IMR-90 (cell line): ENCODE data around the gene CGNL1. TPM values are rescaled to one million over a fixed set of nuclear protein-coding genes. Genes with fewer than 3 reads are reported as not detected.

Source experiments
- ATAC-seq: fragments of 200-7000 bp; cut with Tn5 transposase; 2 replicates; pipeline ENCODE4 v1.9.1; 2020; ENCODE audit warnings: low read depth, mild to moderate bottlenecking, moderate library complexity
- BruUV-seq: library from RNA; stranded (reverse); fragments of 400-500 nt; replicated peaks from 2 replicates; lab custom pipeline; 2021; lab: Mats Ljungman, UMichigan
- CTCF ChIA-PET: fragments of 300-600 bp; formaldehyde crosslinking; extraction: SDS; loops from one replicate; lab custom pipeline; 2021; ENCODE audit warnings: antibody characterized with exemption; lab: Yijun Ruan, JAX
- POLR2A ChIA-PET: fragments of 300-600 bp; sonication (Branson Sonifier 250); formaldehyde crosslinking; loops from one replicate; lab custom pipeline; 2022; ENCODE audit warnings: antibody characterized with exemption; ENCODE audit not compliant: unreplicated experiment; lab: Charles Lee
- DNase-seq: peaks from one replicate; pipeline ENCODE4 v3.0.0; 2013
- H2AFZ ChIP-seq: replicated peaks from 2 replicates; pipeline ENCODE3; 2013; ENCODE audit warnings: low read length, mild to moderate bottlenecking; ENCODE audit not compliant: poor library complexity
- H2AK5ac ChIP-seq: 2 replicates; pipeline ENCODE4 v1.6.1; 2013; ENCODE audit warnings: low read depth, low read length, inconsistent platforms
- H2AK9ac ChIP-seq: replicated peaks from 2 replicates; pipeline ENCODE3; 2013; ENCODE audit warnings: mild to moderate bottlenecking, low read depth, low read length, moderate library complexity; ENCODE audit not compliant: poor library complexity
- H2BK120ac ChIP-seq: 2 replicates; pipeline ENCODE4 v1.6.1; 2013; ENCODE audit warnings: low read depth, low read length, inconsistent platforms
- H2BK15ac ChIP-seq: 3 replicates; pipeline ENCODE4 v1.6.1; 2013; ENCODE audit warnings: low read depth, low read length, inconsistent platforms
- H2BK20ac ChIP-seq: 2 replicates; pipeline ENCODE4 v1.6.1; 2013; ENCODE audit warnings: low read depth, mild to moderate bottlenecking, inconsistent platforms, low read length, moderate library complexity
- H2BK5ac ChIP-seq: 2 replicates; pipeline ENCODE4 v1.6.1; 2013; ENCODE audit warnings: mild to moderate bottlenecking, low read depth, low read length, inconsistent platforms; ENCODE audit not compliant: poor library complexity, severe bottlenecking
- H3K14ac ChIP-seq: replicated peaks from 2 replicates; pipeline ENCODE4 v1.6.1; 2013; ENCODE audit warnings: low read depth, low read length, inconsistent platforms
- H3K18ac ChIP-seq: 2 replicates; pipeline ENCODE4 v1.6.1; 2013; ENCODE audit warnings: low read depth, low read length, control low read depth
- H3K23ac ChIP-seq: 2 replicates; pipeline ENCODE4 v1.6.1; 2013; ENCODE audit warnings: low read depth, low read length, inconsistent platforms
- H3K27ac ChIP-seq: 2 replicates; pipeline ENCODE4 v1.5.1; 2013; ENCODE audit warnings: mild to moderate bottlenecking, control low read depth, low read length; ENCODE audit not compliant: insufficient read depth
- H3K27me3 ChIP-seq: 2 replicates; pipeline ENCODE4 v1.6.1; 2013; ENCODE audit warnings: low read length; ENCODE audit not compliant: control insufficient read depth, insufficient read depth
- H3K36me3 ChIP-seq: 2 replicates; pipeline ENCODE4 v1.6.1; 2013; ENCODE audit warnings: low read length, mixed read lengths; ENCODE audit not compliant: control insufficient read depth, insufficient read depth
- H3K4ac ChIP-seq: 2 replicates; pipeline ENCODE4 v1.6.1; 2013; ENCODE audit warnings: low read depth, low read length, inconsistent platforms
- H3K4me1 ChIP-seq: 2 replicates; pipeline ENCODE4 v1.6.1; 2013; ENCODE audit warnings: low read length, mixed read lengths; ENCODE audit not compliant: control insufficient read depth, insufficient read depth
- H3K4me2 ChIP-seq: 2 replicates; pipeline ENCODE4 v1.6.1; 2013; ENCODE audit warnings: low read depth, mild to moderate bottlenecking, control low read depth, low read length, moderate library complexity
- H3K4me3 ChIP-seq: 2 replicates; pipeline ENCODE4 v1.5.1; 2013; ENCODE audit warnings: low read depth, mild to moderate bottlenecking, control low read depth, low read length, moderate library complexity; ENCODE audit not compliant: insufficient read depth
- H3K56ac ChIP-seq: 2 replicates; pipeline ENCODE4 v1.6.1; 2013; ENCODE audit warnings: low read length, inconsistent platforms; ENCODE audit not compliant: insufficient read depth; ENCODE audit errors: extremely low read depth
- H3K79me1 ChIP-seq, 2 experiments: 2 replicates each; pipeline ENCODE4 v1.6.1; 2013; ENCODE audit warnings: low read length in 2 of 2, inconsistent platforms in 1 of 2, low read depth in 1 of 2
- H3K9ac ChIP-seq: 2 replicates; pipeline ENCODE4 v1.6.1; 2013; ENCODE audit warnings: low read depth, low read length, control low read depth
- H3K9me1 ChIP-seq: 2 replicates; pipeline ENCODE4 v1.6.1; 2013; ENCODE audit warnings: low read length, inconsistent platforms; ENCODE audit not compliant: insufficient read depth
- H3K9me3 ChIP-seq: 2 replicates; pipeline ENCODE4 v1.6.1; 2013; ENCODE audit warnings: low read length; ENCODE audit not compliant: control insufficient read depth, insufficient read depth
- H4K20me1 ChIP-seq: 2 replicates; pipeline ENCODE4 v1.6.1; 2013; ENCODE audit warnings: low read length, inconsistent platforms; ENCODE audit not compliant: insufficient read depth
- H4K5ac ChIP-seq: 2 replicates; pipeline ENCODE4 v1.6.1; 2013; ENCODE audit warnings: mild to moderate bottlenecking, low read depth, low read length, control low read depth
- H4K8ac ChIP-seq, 2 experiments: 2 replicates each; pipeline ENCODE4 v1.6.1; 2013; ENCODE audit warnings: low read depth in 2 of 2, low read length in 2 of 2, control low read depth in 1 of 2, inconsistent platforms in 1 of 2
- H4K91ac ChIP-seq: 2 replicates; pipeline ENCODE4 v1.6.1; 2013; ENCODE audit warnings: low read depth, low read length, inconsistent platforms; ENCODE audit not compliant: insufficient read depth
- BHLHE40 ChIP-seq: fragments of 150-350 bp; IDR thresholded peaks from 2 replicates; pipeline ENCODE4 v1.6.1; 2016; ENCODE audit warnings: mild to moderate bottlenecking, low read depth, low read length
- CEBPB ChIP-seq: IDR thresholded peaks from 2 replicates; pipeline ENCODE4 v1.6.1; 2012; ENCODE audit warnings: low read depth, low read length, improper control_type of control experiment
- CHD1 ChIP-seq: IDR thresholded peaks from 2 replicates; pipeline ENCODE4 v1.6.1; 2012; ENCODE audit warnings: low read depth, low read length, improper control_type of control experiment
- CTCF ChIP-seq: conservative IDR thresholded peaks from 2 replicates; pipeline ENCODE4 v1.5.1; 2012; ENCODE audit warnings: mild to moderate bottlenecking, low read depth, low read length, improper control_type of control experiment
- FOS ChIP-seq: fragments of 150-350 bp; IDR thresholded peaks from 2 replicates; pipeline ENCODE4 v1.6.1; 2016; ENCODE audit warnings: low read depth, low read length
- MAFK ChIP-seq: IDR thresholded peaks from 2 replicates; pipeline ENCODE4 v1.6.1; 2012; ENCODE audit warnings: low read depth, low read length, improper control_type of control experiment
- MAZ ChIP-seq: IDR thresholded peaks from 2 replicates; pipeline ENCODE4 v1.6.1; 2012; ENCODE audit warnings: low read depth, mild to moderate bottlenecking, low read length, improper control_type of control experiment, moderate library complexity, borderline replicate concordance
- MXI1 ChIP-seq: IDR thresholded peaks from 2 replicates; pipeline ENCODE4 v1.6.1; 2012; ENCODE audit warnings: low read depth, mild to moderate bottlenecking, low read length, moderate library complexity, borderline replicate concordance
- NFE2L2 ChIP-seq: fragments of 150-350 bp; IDR thresholded peaks from 2 replicates; pipeline ENCODE4 v1.6.1; 2016; ENCODE audit warnings: low read depth, mild to moderate bottlenecking, low read length
- POLR2A ChIP-seq: IDR thresholded peaks from 2 replicates; pipeline ENCODE4 v1.6.1; 2012; ENCODE audit warnings: mild to moderate bottlenecking, low read depth, low read length
- RAD21 ChIP-seq: IDR thresholded peaks from 2 replicates; pipeline ENCODE4 v1.6.1; 2012; ENCODE audit warnings: low read length, improper control_type of control experiment
- RCOR1 ChIP-seq: IDR thresholded peaks from 2 replicates; pipeline ENCODE4 v1.6.1; 2012; ENCODE audit warnings: mild to moderate bottlenecking, low read length, improper control_type of control experiment; ENCODE audit not compliant: insufficient replicate concordance
- RFX5 ChIP-seq: IDR thresholded peaks from 2 replicates; pipeline ENCODE4 v1.8.0; 2012; ENCODE audit warnings: low read depth, mild to moderate bottlenecking, low read length, moderate library complexity
- SMC3 ChIP-seq: fragments of 150-350 bp; IDR thresholded peaks from 2 replicates; pipeline ENCODE4 v1.6.1; 2016; ENCODE audit warnings: low read depth, mild to moderate bottlenecking, antibody characterized with exemption, low read length, moderate library complexity
- WGBS, 2 experiments: methylation state at CpG; one replicate each; pipeline versions ENCODE4 v1.1.5 to v1.1.7; 2013; ENCODE audit warnings: missing lambda C conversion rate in 2 of 2; ENCODE audit not compliant: insufficient read length in 1 of 2; ENCODE audit errors: extremely low coverage in 2 of 2; 5-methylcytosine and 5-hydroxymethylcytosine counted together
- dilution Hi-C: fragments of 300-500 bp; cut with HindIII; formaldehyde crosslinking; loops from one replicate; pipeline ENCODE4 v1.14.3; 2018; ENCODE audit warnings: low sequenced_read_pairs; ENCODE audit not compliant: unreplicated experiment
- in situ Hi-C: fragments of 300-500 bp; cut with MboI; formaldehyde crosslinking; loops from 3 replicates; pipeline ENCODE4 v1.14.3; 2019; ENCODE audit warnings: low sequenced_read_pairs, inconsistent platforms, mixed read lengths
- intact Hi-C: fragments of 100-400 bp; cut with micrococcal nuclease; formaldehyde crosslinking; loops from 2 replicates; pipeline ENCODE4 v1.10.0; 2022
- polyA plus RNA-seq, 3 experiments: library from polyadenylated mRNA; depleted of rRNA; stranded (reverse); fragments of >200 nt; gene quantifications; 2 replicates each; pipeline ENCODE4 v1.2.3, GENCODE V29; 2012; ENCODE audit warnings: low replicate concordance in 1 of 3
- total RNA-seq: library from RNA; depleted of rRNA; stranded (reverse); fragments of >200 nt; gene quantifications from 2 replicates; pipeline ENCODE4 v1.2.3, GENCODE V29; 2012
- TF ChIP-seq, protein P1 (sequence below): fragments of 150-350 bp; IDR thresholded peaks from 2 replicates; pipeline ENCODE4 v1.6.1; 2017; ENCODE audit warnings: mild to moderate bottlenecking, antibody characterized with exemption, low read length, low read depth
- TF ChIP-seq, protein P2 (sequence below): fragments of 150-350 bp; IDR thresholded peaks from 2 replicates; pipeline ENCODE4 v1.6.1; 2016; ENCODE audit warnings: low read depth, mild to moderate bottlenecking, low read length, moderate library complexity, borderline replicate concordance

Gene CGNL1
- total and polyA plus RNA-seq, 2 of the 4 experiments (the other 2 are of a cell fraction), result 0.07 to 0.18 TPM

DNA sequence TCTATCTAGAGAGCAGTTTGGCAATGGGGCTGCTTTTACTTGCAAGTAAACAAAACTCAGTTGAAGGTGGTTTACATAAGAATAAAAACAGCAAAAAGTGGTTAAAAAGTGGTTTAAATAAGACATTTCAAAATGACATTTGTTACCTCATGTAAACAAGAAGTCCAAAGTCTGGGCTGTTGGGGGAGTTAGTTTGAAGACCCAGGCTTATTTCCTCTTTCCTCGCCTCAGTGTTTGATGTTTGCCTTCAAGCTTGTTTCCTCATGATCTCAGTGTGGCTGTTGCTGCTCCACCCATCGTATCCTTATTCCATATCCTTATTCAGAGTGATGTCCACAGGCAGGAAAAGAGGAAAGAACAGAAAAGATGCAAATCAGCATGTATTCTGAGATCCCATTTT lies 15.2 kb downstream of the CGNL1 start:
- Histone ChIP-seq H3K14ac (no peak overlapping the region), H3K9ac (no peak overlapping the region), H3K36me3 (no peaks in the 10 kb centered on the region), H2BK120ac (no peak overlapping the region), H3K9me1 (no peaks in the 10 kb centered on the region), H4K8ac (no peak overlapping the region), H3K4me3 (no peak overlapping the region), H3K23ac (no peak overlapping the region), H2AK9ac (no peak overlapping the region), H4K20me1 (no peaks in the 10 kb centered on the region), H3K79me1 (no peaks in the 10 kb centered on the region), H3K4me1 (no peaks in the 10 kb centered on the region), H3K18ac (no peak overlapping the region), H2BK5ac (no peak overlapping the region), H3K27ac (no peak overlapping the region), H4K91ac (no peak overlapping the region), H3K9me3 (no peaks in the 10 kb centered on the region), H2BK20ac (no peak overlapping the region), H3K27me3 (peaks cover 16% of the 10 kb centered on the region), H4K5ac (no peak overlapping the region), H3K4ac (no peak overlapping the region), H2AK5ac (no peak overlapping the region), H3K4me2 (no peak overlapping the region), H3K56ac (no peak overlapping the region), H2BK15ac (no peak overlapping the region), H2AFZ (no peak overlapping the region)
- WGBS, 2 experiments, result no CpG with 5 or more reads among the region's 2 CpGs
- in situ Hi-C loops, result no loop called here
- ChIA-PET POLR2A (no interaction called here), CTCF (no interaction called here)
- no peak for ATAC-seq
- dilution Hi-C loops, result no loop called here
- BruUV-seq, result no TSS peak
- TF ChIP-seq MAFK, result no peak
- no peak for TF ChIP-seq RAD21
- no peak for TF ChIP-seq POLR2A
- no peak for TF ChIP-seq FOS
- TF ChIP-seq CEBPB, result no peak
- TF ChIP-seq RFX5, result no peak
- no peak for TF ChIP-seq RCOR1
- TF ChIP-seq CHD1, result no peak
- no peak for TF ChIP-seq CTCF
- TF ChIP-seq, protein P1, sequence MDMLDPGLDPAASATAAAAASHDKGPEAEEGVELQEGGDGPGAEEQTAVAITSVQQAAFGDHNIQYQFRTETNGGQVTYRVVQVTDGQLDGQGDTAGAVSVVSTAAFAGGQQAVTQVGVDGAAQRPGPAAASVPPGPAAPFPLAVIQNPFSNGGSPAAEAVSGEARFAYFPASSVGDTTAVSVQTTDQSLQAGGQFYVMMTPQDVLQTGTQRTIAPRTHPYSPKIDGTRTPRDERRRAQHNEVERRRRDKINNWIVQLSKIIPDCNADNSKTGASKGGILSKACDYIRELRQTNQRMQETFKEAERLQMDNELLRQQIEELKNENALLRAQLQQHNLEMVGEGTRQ, result no peak
- TF ChIP-seq SMC3, result no peak
- TF ChIP-seq BHLHE40, result no peak
- TF ChIP-seq MAZ, result no peak
- TF ChIP-seq, protein P2, sequence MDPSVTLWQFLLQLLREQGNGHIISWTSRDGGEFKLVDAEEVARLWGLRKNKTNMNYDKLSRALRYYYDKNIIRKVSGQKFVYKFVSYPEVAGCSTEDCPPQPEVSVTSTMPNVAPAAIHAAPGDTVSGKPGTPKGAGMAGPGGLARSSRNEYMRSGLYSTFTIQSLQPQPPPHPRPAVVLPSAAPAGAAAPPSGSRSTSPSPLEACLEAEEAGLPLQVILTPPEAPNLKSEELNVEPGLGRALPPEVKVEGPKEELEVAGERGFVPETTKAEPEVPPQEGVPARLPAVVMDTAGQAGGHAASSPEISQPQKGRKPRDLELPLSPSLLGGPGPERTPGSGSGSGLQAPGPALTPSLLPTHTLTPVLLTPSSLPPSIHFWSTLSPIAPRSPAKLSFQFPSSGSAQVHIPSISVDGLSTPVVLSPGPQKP, result no peak
- no peak for TF ChIP-seq NFE2L2
- TF ChIP-seq MXI1, result no peak
- DNase-seq, result no peak
- intact Hi-C loops, result no loop called here
